Smooth muscle cell (in vitro differentiated cells): Measurements from ENCODE around the gene TMEFF1. TPM values are rescaled to one million over a fixed set of nuclear protein-coding genes. Genes with fewer than 3 reads are reported as not detected.

ENCODE experiments used
- DNase-seq: peaks from one replicate; lab custom pipeline; 2025; ENCODE audit not compliant: unreplicated experiment; lab: John Stamatoyannopoulos, UW
- H2AFZ ChIP-seq: fragments of 200-600 bp; sonication (generic); 2 replicates; pipeline ENCODE4 v1.6.0; 2016; ENCODE audit warnings: antibody characterized with exemption, low read depth, mild to moderate bottlenecking
- H3F3A ChIP-seq: fragments of 200-600 bp; sonication (generic); 2 replicates; pipeline ENCODE4 v1.6.0; 2017; ENCODE audit warnings: antibody characterized with exemption, low read depth
- H3K27ac ChIP-seq: fragments of 200-600 bp; sonication (generic); 2 replicates; pipeline ENCODE4 v1.5.1; 2016; ENCODE audit warnings: low read depth, mild to moderate bottlenecking
- H3K27me3 ChIP-seq: fragments of 200-600 bp; sonication (generic); 2 replicates; pipeline ENCODE4 v1.6.1; 2016; ENCODE audit warnings: low read depth, mild to moderate bottlenecking
- H3K36me3 ChIP-seq: fragments of 200-600 bp; sonication (generic); 2 replicates; pipeline ENCODE4 v1.5.1; 2016; ENCODE audit warnings: low read depth
- H3K4me1 ChIP-seq: fragments of 200-600 bp; sonication (generic); 2 replicates; pipeline ENCODE4 v1.5.1; 2016; ENCODE audit warnings: low read depth
- H3K4me2 ChIP-seq: fragments of 200-600 bp; sonication (generic); 2 replicates; pipeline ENCODE4 v1.6.0; 2016; ENCODE audit warnings: mild to moderate bottlenecking
- H3K4me3 ChIP-seq: fragments of 200-600 bp; sonication (generic); 2 replicates; pipeline ENCODE4 v1.5.1; 2016; ENCODE audit warnings: mild to moderate bottlenecking
- H3K79me2 ChIP-seq: fragments of 200-600 bp; sonication (generic); 2 replicates; pipeline ENCODE4 v1.6.0; 2016; ENCODE audit warnings: low read depth, mild to moderate bottlenecking
- H3K9ac ChIP-seq: fragments of 200-600 bp; sonication (generic); 2 replicates; pipeline ENCODE4 v1.6.0; 2016; ENCODE audit warnings: low read depth
- H3K9me3 ChIP-seq: fragments of 200-600 bp; sonication (generic); replicated peaks from 2 replicates; pipeline ENCODE4 v1.5.1; 2016; ENCODE audit warnings: low read depth
- H4K20me1 ChIP-seq: fragments of 200-600 bp; sonication (generic); 2 replicates; pipeline ENCODE4 v1.6.0; 2016; ENCODE audit warnings: low read depth
- CTCF ChIP-seq: fragments of 200-600 bp; sonication (generic); IDR thresholded peaks from 2 replicates; pipeline ENCODE4 v1.5.1; 2017; ENCODE audit warnings: borderline replicate concordance, mild to moderate bottlenecking, antibody characterized with exemption; ENCODE audit not compliant: insufficient read depth, poor library complexity, severe bottlenecking
- WGBS: methylation state at CpG from one replicate; pipeline ENCODE4 v1.1.7; 2016; ENCODE audit warnings: low lambda C conversion rate; 5-methylcytosine and 5-hydroxymethylcytosine counted together
- polyA plus RNA-seq: library from polyadenylated mRNA; unstranded; fragments of >200 nt; fragmentation: Nextera tagmentation; extraction: Ambion mirVana; gene quantifications from 2 replicates; pipeline ENCODE4 v1.2.1, GENCODE V29; 2016
- total RNA-seq: library from RNA; depleted of rRNA; stranded (reverse); fragments of >200 nt; gene quantifications from 2 replicates; pipeline ENCODE4 v1.2.3, GENCODE V29; 2014

TMEFF1 gene
- total and polyA plus RNA-seq, 2 experiments from 2014 or later, result 1.7 to 1.8 TPM

DNA sequence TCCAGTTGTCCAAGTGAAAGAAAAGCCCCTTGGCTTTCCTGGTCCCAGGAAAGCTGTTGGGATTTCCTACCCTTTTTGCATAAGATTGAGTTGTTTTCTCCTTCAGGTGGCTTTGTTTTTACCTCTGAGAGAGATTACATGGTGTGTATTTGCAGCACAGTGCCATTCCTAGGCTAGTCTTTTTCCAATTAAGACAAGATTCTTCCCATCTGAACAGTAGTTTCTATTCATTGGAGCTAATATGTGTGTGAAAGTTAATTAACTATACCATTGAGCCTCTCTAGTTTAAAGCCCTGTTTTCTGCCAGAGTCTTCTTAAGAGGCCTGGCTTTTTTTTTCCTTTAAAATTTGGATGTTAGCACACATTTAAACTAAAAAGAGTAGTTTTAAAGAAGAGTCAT is 25.9 kb upstream of the TMEFF1 start:
- Histone ChIP-seq H3K79me2 (peaks cover 59% of the 10 kb centered on the region), H3K27me3 (no peaks in the 10 kb centered on the region), H3K4me2 (no peak overlapping the region), H3K9me3 (no peaks in the 10 kb centered on the region), H3K4me1 (peaks cover 4% of the 10 kb centered on the region), H3K9ac (no peak overlapping the region), H3K36me3 (peaks cover 19% of the 10 kb centered on the region), H2AFZ (no peak overlapping the region), H3K4me3 (no peak overlapping the region), H4K20me1 (peaks cover 73% of the 10 kb centered on the region), H3K27ac (no peak overlapping the region), H3F3A (no peaks in the 10 kb centered on the region)
- TF ChIP-seq CTCF, result no peak
- no peak for DNase-seq

GRCh38 chr9:100448266-100448665 is 24.7 kb upstream of the TMEFF1 start:
- no peak overlapping the region for H3K27ac ChIP-seq
- 98% methylated on average over 2 of the region's 2 CpGs for WGBS
- no peak overlapping the region for H3K4me3 ChIP-seq
- H2AFZ ChIP-seq, result no peak overlapping the region
- H4K20me1 ChIP-seq, result peaks cover 60% of the 10 kb centered on the region
- no peak overlapping the region for H3K4me2 ChIP-seq
- H3F3A ChIP-seq, result no peaks in the 10 kb centered on the region
- H3K79me2 ChIP-seq, result peaks cover 51% of the 10 kb centered on the region
- TF ChIP-seq CTCF, result no peak
- H3K9ac ChIP-seq, result no peak overlapping the region
- no peak for DNase-seq
- no peaks in the 10 kb centered on the region for H3K27me3 ChIP-seq
- H3K4me1 ChIP-seq, result peaks cover 4% of the 10 kb centered on the region
- peaks cover 29% of the 10 kb centered on the region for H3K36me3 ChIP-seq
- no peaks in the 10 kb centered on the region for H3K9me3 ChIP-seq

GRCh38 chr9:100449420-100449819 is 23.5 kb upstream of the TMEFF1 start:
- H3K79me2 ChIP-seq, result peaks cover 41% of the 10 kb centered on the region
- TF ChIP-seq CTCF, result no peak

DNA sequence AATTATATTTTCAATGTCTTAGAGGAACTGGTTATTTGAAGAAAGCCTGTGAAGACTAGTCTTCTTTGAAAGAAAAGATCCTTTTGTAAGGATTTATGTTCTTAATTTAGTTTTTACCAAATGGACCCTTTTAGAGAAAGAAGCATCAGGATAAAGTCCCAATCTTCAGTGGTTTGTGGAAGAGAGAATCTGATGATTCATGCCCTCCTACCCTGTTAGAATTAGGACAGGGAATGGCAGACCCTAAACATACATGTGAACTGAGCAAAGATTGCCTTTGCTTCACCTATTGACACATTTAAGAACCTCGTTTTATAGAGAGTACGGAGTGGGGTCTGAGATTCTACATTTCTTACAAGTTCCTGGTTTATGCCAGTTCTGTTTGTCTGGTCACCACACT is 20.1 kb upstream of the TMEFF1 start:
- Histone ChIP-seq H4K20me1 (peaks cover 14% of the 10 kb centered on the region), H3K4me1 (no peaks in the 10 kb centered on the region), H3K9ac (no peak overlapping the region), H3K27me3 (no peaks in the 10 kb centered on the region), H3K4me3 (no peak overlapping the region), H2AFZ (no peak overlapping the region), H3K9me3 (no peaks in the 10 kb centered on the region), H3K36me3 (peaks cover 25% of the 10 kb centered on the region), H3F3A (no peaks in the 10 kb centered on the region), H3K4me2 (no peak overlapping the region), H3K27ac (no peak overlapping the region), H3K79me2 (peaks cover 7% of the 10 kb centered on the region)
- DNase-seq, result no peak
- 100% methylated on average over 2 of the region's 2 CpGs for WGBS
- TF ChIP-seq CTCF, result no peak

More at GRCh38 chr9:100449420-100449819, 23.5 kb upstream of the TMEFF1 start:
- 100% methylated on average over 2 of the region's 2 CpGs for WGBS
- Histone ChIP-seq H3K4me1 (peaks cover 4% of the 10 kb centered on the region), H3F3A (no peaks in the 10 kb centered on the region), H2AFZ (no peak overlapping the region), H3K27me3 (no peaks in the 10 kb centered on the region), H3K4me3 (no peak overlapping the region), H4K20me1 (peaks cover 49% of the 10 kb centered on the region), H3K4me2 (no peak overlapping the region), H3K9me3 (no peaks in the 10 kb centered on the region), H3K9ac (no peak overlapping the region), H3K36me3 (peaks cover 32% of the 10 kb centered on the region), H3K27ac (no peak overlapping the region)
- DNase-seq, result no peak
